ENCODE measurements around the gene SLC25A28. TPM values are rescaled to one million over a fixed set of nuclear protein-coding genes. Genes with fewer than 3 reads are reported as not detected.

Gene SLC25A28
- total RNA-seq, 1 experiment from 2014 or later: 31.0 TPM

- Histone ChIP-seq H3K9me3 (ENCODE audit: low read depth, low read length, poor library complexity, severe bottlenecking) (no peaks in the 10 kb centered on the region), H3K27me3 (replicated peaks; ENCODE audit: insufficient read depth, low read depth, low read length, poor library complexity) (no peaks in the 10 kb centered on the region), H3K4me3 (ENCODE audit: low read depth, low read length, poor library complexity, severe bottlenecking) (no peak overlapping the region), H3K4me1 (ENCODE audit: insufficient read depth, low read length, poor library complexity, severe bottlenecking) (no peaks in the 10 kb centered on the region), H3K27ac (ENCODE audit: low read depth, low read length, poor library complexity, severe bottlenecking) (no peak overlapping the region), H3K36me3 (ENCODE audit: insufficient read depth, low read length, poor library complexity, severe bottlenecking) (no peaks in the 10 kb centered on the region)
- ChIA-PET POLR2A (ENCODE audit: low non-redundant PET) (no interaction called here), CTCF (no interaction called here)
- no peak for DNase-seq (ENCODE audit: low spot score)
- TF ChIP-seq, protein P1, sequence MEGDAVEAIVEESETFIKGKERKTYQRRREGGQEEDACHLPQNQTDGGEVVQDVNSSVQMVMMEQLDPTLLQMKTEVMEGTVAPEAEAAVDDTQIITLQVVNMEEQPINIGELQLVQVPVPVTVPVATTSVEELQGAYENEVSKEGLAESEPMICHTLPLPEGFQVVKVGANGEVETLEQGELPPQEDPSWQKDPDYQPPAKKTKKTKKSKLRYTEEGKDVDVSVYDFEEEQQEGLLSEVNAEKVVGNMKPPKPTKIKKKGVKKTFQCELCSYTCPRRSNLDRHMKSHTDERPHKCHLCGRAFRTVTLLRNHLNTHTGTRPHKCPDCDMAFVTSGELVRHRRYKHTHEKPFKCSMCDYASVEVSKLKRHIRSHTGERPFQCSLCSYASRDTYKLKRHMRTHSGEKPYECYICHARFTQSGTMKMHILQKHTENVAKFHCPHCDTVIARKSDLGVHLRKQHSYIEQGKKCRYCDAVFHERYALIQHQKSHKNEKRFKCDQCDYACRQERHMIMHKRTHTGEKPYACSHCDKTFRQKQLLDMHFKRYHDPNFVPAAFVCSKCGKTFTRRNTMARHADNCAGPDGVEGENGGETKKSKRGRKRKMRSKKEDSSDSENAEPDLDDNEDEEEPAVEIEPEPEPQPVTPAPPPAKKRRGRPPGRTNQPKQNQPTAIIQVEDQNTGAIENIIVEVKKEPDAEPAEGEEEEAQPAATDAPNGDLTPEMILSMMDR (conservative IDR thresholded peaks at IDR 0.05; ENCODE audit: low read depth, low read length): no peak
- no peak for TF ChIP-seq EZH2 (IDR thresholded peaks at IDR 0.05; ENCODE audit: borderline replicate concordance, low read depth, low read length, poor library complexity, severe bottlenecking)
- no TSS peak for BruUV-seq (replicated peaks)
- intact Hi-C loops (cut with micrococcal nuclease; ENCODE audit: unreplicated experiment): no loop called here
Measured at GRCh38 chr10:99590799-99591198, 29.4 kb downstream of the SLC25A28 start.

- CTCF ChIA-PET: no interaction called here
Measured at GRCh38 chr10:99583687-99584086, 36.6 kb downstream of the SLC25A28 start.

DNA sequence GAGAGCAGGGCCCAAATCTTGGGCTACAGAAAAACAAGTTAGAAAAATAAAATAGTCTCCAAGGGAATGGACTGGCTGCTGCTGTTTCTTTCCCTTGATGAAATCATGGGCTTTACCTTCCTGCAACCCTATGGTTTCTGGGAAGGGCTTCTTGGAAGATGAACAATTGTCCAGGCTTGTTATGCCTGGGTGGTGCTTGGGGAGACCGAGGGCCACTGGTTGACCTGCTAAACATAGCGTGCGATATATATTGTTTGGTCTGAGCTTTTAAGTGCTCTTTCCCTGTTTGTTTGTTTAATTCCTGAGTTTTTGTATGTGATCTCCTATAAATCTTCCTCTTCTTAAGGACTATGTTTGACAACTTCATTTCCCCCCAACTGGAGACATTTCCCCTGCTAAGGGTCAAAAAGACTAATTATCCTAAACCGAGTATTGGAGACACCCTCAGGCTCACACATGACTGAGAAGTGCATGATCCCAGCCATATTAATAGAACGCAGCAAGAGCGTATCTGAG, 37.9 kb downstream of the SLC25A28 start:
- Histone ChIP-seq H3K27me3 (replicated peaks; ENCODE audit: insufficient read depth, low read depth, low read length, poor library complexity) (no peaks in the 10 kb centered on the region), H3K9me3 (ENCODE audit: low read depth, low read length, poor library complexity, severe bottlenecking) (no peaks in the 10 kb centered on the region), H3K36me3 (ENCODE audit: insufficient read depth, low read length, poor library complexity, severe bottlenecking) (no peaks in the 10 kb centered on the region), H3K4me3 (ENCODE audit: low read depth, low read length, poor library complexity, severe bottlenecking) (no peak overlapping the region), H3K27ac (ENCODE audit: low read depth, low read length, poor library complexity, severe bottlenecking) (no peak overlapping the region), H3K4me1 (ENCODE audit: insufficient read depth, low read length, poor library complexity, severe bottlenecking) (no peaks in the 10 kb centered on the region)
- intact Hi-C loops (cut with micrococcal nuclease; ENCODE audit: unreplicated experiment): no loop called here
- no peak for TF ChIP-seq EZH2 (IDR thresholded peaks at IDR 0.05; ENCODE audit: borderline replicate concordance, low read depth, low read length, poor library complexity, severe bottlenecking)
- TF ChIP-seq, protein P1 (conservative IDR thresholded peaks at IDR 0.05; ENCODE audit: low read depth, low read length): no peak
- ChIA-PET POLR2A (ENCODE audit: low non-redundant PET) (interaction anchor here (0.7 kb wide), 1 partner anchor 57 kb away, joined by 3 read pairs; no protein-coding TSS in a partner anchor), CTCF (no interaction called here)
- DNase-seq (ENCODE audit: low spot score): no peak
- no TSS peak for BruUV-seq (replicated peaks)

More at GRCh38 chr10:99583687-99584086, 36.6 kb downstream of the SLC25A28 start:
- TF ChIP-seq, protein P1 (conservative IDR thresholded peaks at IDR 0.05; ENCODE audit: low read depth, low read length): no peak
- TF ChIP-seq EZH2 (IDR thresholded peaks at IDR 0.05; ENCODE audit: borderline replicate concordance, low read depth, low read length, poor library complexity, severe bottlenecking): no peak
- intact Hi-C loops (cut with micrococcal nuclease; ENCODE audit: unreplicated experiment): no loop called here
- POLR2A ChIA-PET (ENCODE audit: low non-redundant PET): no interaction called here
- no peaks in the 10 kb centered on the region for H3K36me3 ChIP-seq (ENCODE audit: insufficient read depth, low read length, poor library complexity, severe bottlenecking)
- DNase-seq (ENCODE audit: low spot score): no peak
- no peak overlapping the region for H3K27ac ChIP-seq (ENCODE audit: low read depth, low read length, poor library complexity, severe bottlenecking)
- H3K4me1 ChIP-seq (ENCODE audit: insufficient read depth, low read length, poor library complexity, severe bottlenecking): no peaks in the 10 kb centered on the region
- H3K9me3 ChIP-seq (ENCODE audit: low read depth, low read length, poor library complexity, severe bottlenecking): no peaks in the 10 kb centered on the region
- BruUV-seq (replicated peaks): no TSS peak
- H3K4me3 ChIP-seq (ENCODE audit: low read depth, low read length, poor library complexity, severe bottlenecking): no peak overlapping the region
- H3K27me3 ChIP-seq (replicated peaks; ENCODE audit: insufficient read depth, low read depth, low read length, poor library complexity): no peaks in the 10 kb centered on the region

Measured in A673 (cell line).